Right lung (tissue), 5 donors: ENCODE measurements around the gene SLC22A17. TPM values are rescaled to one million over a fixed set of nuclear protein-coding genes. Genes with fewer than 3 reads are reported as not detected.

ENCODE experiments used
- DNase-seq, 2 donors: peaks; one replicate each; pipeline ENCODE4 v3.0.0-alpha.2; 2013
- polyA plus RNA-seq, 5 donors: library from polyadenylated mRNA; unstranded; fragments of 120-200 nt; gene quantifications; one replicate each; pipeline versions ENCODE4 v1.2.1 to v1.2.3, GENCODE V29; 2013; ENCODE audit warnings: inconsistent platforms in 1 of 5, low replicate concordance in 1 of 5; ENCODE audit not compliant: insufficient read length in 5 of 5, insufficient read depth in 1 of 5

SLC22A17 gene
- polyA plus RNA-seq, 5 donors: 26.1 to 41.7 (median 33.6) TPM

GRCh38 chr14:23308721-23309445 is 43.8 kb downstream of the SLC22A17 start:
- no peak for DNase-seq

- no peak for DNase-seq
Measured at GRCh38 chr14:23307687-23308644, 44.7 kb downstream of the SLC22A17 start.

GRCh38 chr14:23307146-23307530 is 45.5 kb downstream of the SLC22A17 start:
- DNase-seq: no peak

GRCh38 chr14:23306412-23307145 is 46.1 kb downstream of the SLC22A17 start, which contains the start of gene BCL2L2:
Gene BCL2L2 (plus strand): TSS chr14:23306833. CDS start chr14:23307768, 935 bp downstream.
- DNase-seq: peak; percentile 91 to 93

- DNase-seq: peak; percentile 45 to 47
Measured at GRCh38 chr14:23302290-23303225, 50.1 kb downstream of the SLC22A17 start, which contains the start of gene PPP1R3E. Gene PPP1R3E (minus strand): TSS chr14:23302859. CDS start chr14:23302576, 283 bp downstream.

- DNase-seq: no peak
Measured at GRCh38 chr14:23301969-23302289, 50.8 kb downstream of the SLC22A17 start.

GRCh38 chr14:23301288-23301968 is 51.3 kb downstream of the SLC22A17 start:
- peak; percentile 99 to 100 for DNase-seq

GRCh38 chr14:23300687-23301223 is 51.9 kb downstream of the SLC22A17 start:
- DNase-seq: peak in 1 of 2 donors; percentile 39

GRCh38 chr14:23299986-23300686 is 52.6 kb downstream of the SLC22A17 start:
- DNase-seq: no peak

GRCh38 chr14:23299211-23299957 is 53.3 kb downstream of the SLC22A17 start:
- DNase-seq: peak in 1 of 2 donors; percentile 27

GRCh38 chr14:23297611-23298277 is 54.9 kb downstream of the SLC22A17 start:
- DNase-seq: no peak

GRCh38 chr14:23297096-23297495 is 55.6 kb downstream of the SLC22A17 start:
- no peak for DNase-seq

Other genes starting within 250 kb of the SLC22A17 start
- gene CIROP, start 247.9 kb downstream of the SLC22A17 start, polyA plus RNA-seq: under 1 TPM in 2 of 5 donors, not detected in 3; 0.05 to 0.06 TPM
- gene CEBPE, start 233.6 kb downstream of the SLC22A17 start, polyA plus RNA-seq: under 1 TPM; 0.10 to 0.23 (median 0.16) TPM
- 100 to 1,000 TPM; 107 to 140 (median 126) TPM for gene SLC7A8, start 169.2 kb downstream of the SLC22A17 start, polyA plus RNA-seq
- gene RNF212B, start 115.0 kb downstream of the SLC22A17 start, polyA plus RNA-seq: 1 to 10 TPM in 2 of 5 donors, under 1 TPM in 2, not detected in 1; 0.65 to 1.6 (median 1.1) TPM
- gene HOMEZ, start 66.8 kb downstream of the SLC22A17 start, polyA plus RNA-seq: 10 to 100 TPM; 15.2 to 19.3 (median 16.4) TPM
- gene PPP1R3E, start 50.0 kb downstream of the SLC22A17 start, polyA plus RNA-seq: 10 to 100 TPM; 18.4 to 24.7 (median 22.0) TPM
- 10 to 100 TPM; 35.9 to 42.0 (median 37.3) TPM for gene BCL2L2, start 46.1 kb downstream of the SLC22A17 start, polyA plus RNA-seq
- 100 to 1,000 TPM; 191 to 227 (median 216) TPM for gene PABPN1, start 31.4 kb downstream of the SLC22A17 start, polyA plus RNA-seq
- 10 to 100 TPM; 37.4 to 67.0 (median 49.9) TPM for gene EFS, start 12.3 kb upstream of the SLC22A17 start, polyA plus RNA-seq
- not detected for gene IL25, start 19.9 kb upstream of the SLC22A17 start, polyA plus RNA-seq
- gene CMTM5, start 24.2 kb upstream of the SLC22A17 start, polyA plus RNA-seq: 1 to 10 TPM; 2.3 to 4.9 (median 3.9) TPM
- gene MYH6, start 55.4 kb upstream of the SLC22A17 start, polyA plus RNA-seq: under 1 TPM in 2 of 5 donors, not detected in 3; 0.03 to 0.18 TPM
- gene MYH7, start 82.8 kb upstream of the SLC22A17 start, polyA plus RNA-seq: 10 to 100 TPM in 1 of 5 donors, under 1 TPM in 4; 0.06 to 22.5 (median 0.27) TPM
- 10 to 100 TPM; 60.6 to 75.5 (median 64.0) TPM for gene NGDN, start 116.8 kb upstream of the SLC22A17 start, polyA plus RNA-seq
- 1 to 10 TPM; 4.4 to 6.1 (median 5.0) TPM for gene ZFHX2, start 198.9 kb upstream of the SLC22A17 start, polyA plus RNA-seq
- gene THTPA, start 203.4 kb upstream of the SLC22A17 start, polyA plus RNA-seq: 10 to 100 TPM; 10.7 to 15.3 (median 12.1) TPM
- gene AP1G2, start 214.9 kb upstream of the SLC22A17 start, polyA plus RNA-seq: 10 to 100 TPM; 62.8 to 94.1 (median 78.2) TPM
- 1 to 10 TPM in 2 of 5 donors, under 1 TPM in 3; 0.69 to 1.2 (median 0.99) TPM for gene JPH4, start 225.9 kb upstream of the SLC22A17 start, polyA plus RNA-seq